Measurements from ENCODE around the gene KRT16.

GRCh38 chr17:41580687-41581365 lies 31.7 kb downstream of the KRT16 start:
- no peak for TF ChIP-seq POLR2A (IDR thresholded peaks at IDR 0.05; ENCODE audit: low read depth, low read length)
- TF ChIP-seq POLR2AphosphoS5 (IDR thresholded peaks at IDR 0.05; ENCODE audit: insufficient read depth, low read depth, low read length), result no peak
- TF ChIP-seq CTCF (IDR thresholded peaks at IDR 0.05; ENCODE audit: extremely low read depth in 1 of 2, insufficient read depth in 1 of 2, low read depth in 1 of 2, low read length in 2 of 2), result no peak
- TF ChIP-seq EZH2 (IDR thresholded peaks at IDR 0.05; ENCODE audit: borderline replicate concordance, low read depth, low read length, severe bottlenecking), result no peak
- TF ChIP-seq GATA2 (IDR thresholded peaks at IDR 0.05; ENCODE audit: insufficient read depth, insufficient read length, low read depth, low read length), result no peak
- no peak for TF ChIP-seq MAX (IDR thresholded peaks at IDR 0.05; ENCODE audit: insufficient read depth, insufficient read length)
- no peak for TF ChIP-seq MYC (IDR thresholded peaks at IDR 0.05; ENCODE audit: low read depth, low read length)
- no peak for TF ChIP-seq JUN (IDR thresholded peaks at IDR 0.05; ENCODE audit: borderline replicate concordance, insufficient read depth, insufficient read length, low read depth)
- TF ChIP-seq FOS (IDR thresholded peaks at IDR 0.05; ENCODE audit: borderline replicate concordance, insufficient read depth, low read length), result no peak
